HCT116 (cell line): ENCODE results near the gene WDR83. TPM values are rescaled to one million over a fixed set of nuclear protein-coding genes. Genes with fewer than 3 reads are reported as not detected.

Source experiments
- ATAC-seq: fragments of 200-7000 bp; cut with Tn5 transposase; 2 replicates; pipeline ENCODE4 v1.9.1; 2020; ENCODE audit warnings: mild to moderate bottlenecking, moderate library complexity
- BruUV-seq: library from RNA; stranded (reverse); fragments of 400-500 nt; replicated peaks from 2 replicates; lab custom pipeline; 2021; lab: Mats Ljungman, UMichigan
- CTCF ChIA-PET: fragments of 300-600 bp; sonication (Branson Sonifier 250); formaldehyde crosslinking; loops from one replicate; lab custom pipeline; 2021; ENCODE audit warnings: antibody characterized with exemption; lab: Charles Lee
- POLR2A ChIA-PET: fragments of 300-600, 350-600 bp; sonication (Branson Sonifier 250); formaldehyde crosslinking; loops from one replicate; lab custom pipeline; 2021; ENCODE audit warnings: antibody characterized with exemption; lab: Charles Lee
- RAD21 ChIA-PET, 2 experiments: fragments of 300-600 bp; sonication (Branson Sonifier 250); formaldehyde crosslinking; loops; one replicate each; lab custom pipeline; 2023; ENCODE audit warnings: low total read pairs in 2 of 2; ENCODE audit not compliant: uncharacterized antibody in 2 of 2, unreplicated experiment in 2 of 2, low non-redundant PET in 1 of 2; lab: Charles Lee
- DNase-seq: peaks from one replicate; pipeline ENCODE4 v3.0.0-alpha.2; 2010; ENCODE audit warnings: low read depth, low spot score
- H2AFZ ChIP-seq: fragments of 200-600 bp; shearing (Covaris generic), sonication (generic); 2 replicates; pipeline ENCODE4 v1.6.1; 2017; ENCODE audit warnings: low read depth, mixed run types, mixed read lengths, antibody characterized with exemption, low read length; ENCODE audit not compliant: poor library complexity, severe bottlenecking
- H3K27ac ChIP-seq: 2 replicates; pipeline ENCODE4 v1.5.1; 2012; ENCODE audit warnings: low read depth, low read length
- H3K27me3 ChIP-seq: fragments of 200-600 bp; sonication (generic); 2 replicates; pipeline ENCODE4 v1.6.1; 2016; ENCODE audit warnings: mixed run types, low read length, mixed read lengths; ENCODE audit not compliant: insufficient read depth
- H3K36me3 ChIP-seq, 2 experiments: fragments of 200-500 bp in 1 of 2; fragments of 200-600 bp in 1 of 2; sonication (Bioruptor generic) in 1 of 2; sonication (generic) in 1 of 2; 2 replicates each; pipeline versions ENCODE4 v1.5.1 to v1.6.1; 2014 to 2016; ENCODE audit warnings: low read length in 2 of 2, inconsistent platforms in 1 of 2, mixed read lengths in 1 of 2, mixed run types in 1 of 2; ENCODE audit not compliant: insufficient read depth in 2 of 2, control insufficient read depth in 1 of 2
- H3K4me1 ChIP-seq, 2 experiments: fragments of 200-600 bp in 1 of 2; sonication (generic) in 1 of 2; 2 replicates each; pipeline versions ENCODE4 v1.5.1 to v1.6.1; 2012 to 2017; ENCODE audit warnings: low read length in 2 of 2, inconsistent platforms in 1 of 2, mild to moderate bottlenecking in 1 of 2, mixed read lengths in 1 of 2, mixed run types in 1 of 2, moderate library complexity in 1 of 2; ENCODE audit not compliant: insufficient read depth in 2 of 2, control insufficient read depth in 1 of 2
- H3K4me2 ChIP-seq: fragments of 200-600 bp; sonication (generic); 2 replicates; pipeline ENCODE4 v1.6.1; 2017; ENCODE audit warnings: mixed run types, low read length, mixed read lengths
- H3K4me3 ChIP-seq, 2 experiments: fragments of 200-600 bp in 1 of 2; sonication (generic) in 1 of 2; replicated peaks in 1 of 2; 2 replicates each; pipeline ENCODE4 v1.5.1; 2011 to 2016; ENCODE audit warnings: low read length in 2 of 2, control low read depth in 1 of 2, low read depth in 1 of 2, mild to moderate bottlenecking in 1 of 2, mixed read lengths in 1 of 2, mixed run types in 1 of 2
- H3K79me2 ChIP-seq: fragments of 200-600 bp; sonication (generic); 2 replicates; pipeline ENCODE4 v1.6.1; 2017; ENCODE audit warnings: mild to moderate bottlenecking, mixed run types, low read length, moderate library complexity, mixed read lengths; ENCODE audit not compliant: insufficient read depth
- H3K9ac ChIP-seq: fragments of 200-600 bp; sonication (generic); 2 replicates; pipeline ENCODE4 v1.6.1; 2016; ENCODE audit warnings: low read length, mixed read lengths
- H3K9me2 ChIP-seq: fragments of 200-600 bp; sonication (generic), shearing (Covaris generic); 2 replicates; pipeline ENCODE4 v1.6.1; 2017; ENCODE audit warnings: mixed run types, mild to moderate bottlenecking, moderate library complexity; ENCODE audit not compliant: insufficient read depth
- H3K9me3 ChIP-seq, 2 experiments: fragments of 200-500 bp in 1 of 2; fragments of 200-600 bp in 1 of 2; sonication (Bioruptor generic) in 1 of 2; sonication (generic) in 1 of 2; 2 replicates each; pipeline ENCODE4 v1.6.1; 2014 to 2017; ENCODE audit warnings: low read length in 2 of 2, mixed read lengths in 2 of 2, inconsistent platforms in 1 of 2, low read depth in 1 of 2, mild to moderate bottlenecking in 1 of 2, mixed run types in 1 of 2, moderate library complexity in 1 of 2; ENCODE audit not compliant: control insufficient read depth in 1 of 2, insufficient read depth in 1 of 2
- H4K20me1 ChIP-seq: fragments of 200-600 bp; sonication (generic), shearing (Covaris generic); 2 replicates; pipeline ENCODE4 v1.6.1; 2017; ENCODE audit warnings: mixed run types, mild to moderate bottlenecking, moderate library complexity; ENCODE audit not compliant: insufficient read depth
- CBX3 ChIP-seq: IDR thresholded peaks from 2 replicates; pipeline ENCODE4 v1.6.1; 2012; ENCODE audit warnings: low read depth
- EGR1 ChIP-seq: IDR thresholded peaks from 2 replicates; pipeline ENCODE4 v1.6.1; 2012; ENCODE audit warnings: low read depth
- ELF1 ChIP-seq: IDR thresholded peaks from 2 replicates; pipeline ENCODE4 v1.6.1; 2012; ENCODE audit warnings: low read depth, borderline replicate concordance
- JUND ChIP-seq: IDR thresholded peaks from 2 replicates; pipeline ENCODE4 v1.6.1; 2012
- SP1 ChIP-seq: IDR thresholded peaks from 2 replicates; pipeline ENCODE4 v1.6.1; 2012; ENCODE audit warnings: low read depth
- intact Hi-C: fragments of 100-400 bp; cut with micrococcal nuclease; formaldehyde crosslinking; loops from 2 replicates; pipeline ENCODE4 v1.10.0; 2022
- total RNA-seq: library from RNA; stranded (reverse); gene quantifications from one replicate; pipeline ENCODE4 v1.2.1, GENCODE V29; 2021; ENCODE audit not compliant: unreplicated experiment
- TF ChIP-seq, protein P1 (sequence below), 3 experiments: fragments of 200-600 bp in 1 of 3; sonication (generic) in 1 of 3; IDR thresholded peaks in 2 of 3; conservative IDR thresholded peaks in 1 of 3; 2 replicates each; pipeline ENCODE4 v1.5.1; 2012 to 2017; ENCODE audit warnings: low read depth in 2 of 3, low read length in 2 of 3, antibody characterized with exemption in 1 of 3, borderline replicate concordance in 1 of 3, control low read depth in 1 of 3, mild to moderate bottlenecking in 1 of 3, mixed read lengths in 1 of 3, mixed run types in 1 of 3, moderate library complexity in 1 of 3; ENCODE audit not compliant: insufficient read depth in 1 of 3
- TF ChIP-seq, protein P2 (sequence below): IDR thresholded peaks from 2 replicates; pipeline ENCODE4 v1.6.1; 2012; ENCODE audit warnings: low read depth
- TF ChIP-seq, protein P3 (sequence below): IDR thresholded peaks from 2 replicates; pipeline ENCODE4 v1.6.1; 2012

The WDR83 gene
- total RNA-seq, 1 experiment from 2014 or later: 20.1 TPM

DNA sequence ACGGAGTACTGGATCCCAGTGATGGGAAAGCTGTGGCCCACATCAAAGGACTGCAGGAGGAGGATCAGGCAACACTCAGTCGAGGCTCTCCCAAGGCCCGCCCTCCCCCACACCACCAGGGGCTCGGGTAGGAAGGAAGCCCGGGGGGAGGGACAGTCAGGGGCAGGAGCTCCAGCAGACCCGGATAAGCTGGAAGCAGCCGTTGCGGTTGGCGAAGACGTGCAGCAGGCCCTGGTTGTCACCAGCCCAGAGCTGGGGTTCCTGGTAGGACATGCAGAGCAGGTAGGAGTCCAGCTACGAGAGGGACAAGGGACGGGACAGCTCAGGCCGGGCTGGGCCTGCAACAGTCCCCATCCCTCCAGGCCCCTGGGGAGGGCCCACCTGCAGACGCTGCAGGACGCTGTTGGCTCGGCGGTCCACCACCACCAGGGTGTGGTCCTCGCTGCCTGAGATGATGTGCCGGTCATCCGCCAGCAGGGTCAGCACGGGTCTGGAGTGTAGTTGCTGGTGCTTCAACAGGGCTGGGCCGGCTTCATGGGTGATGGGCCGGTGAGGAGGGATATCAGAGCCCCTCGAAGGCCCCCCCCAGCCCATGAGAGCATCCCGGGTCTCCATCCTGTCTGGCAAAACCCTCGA lies 23.1 kb downstream of the WDR83 start:
- H3K27ac ChIP-seq: no peak overlapping the region
- intact Hi-C loops: no loop called here
- no peak overlapping the region for H3K4me3 ChIP-seq
- H3K36me3 ChIP-seq: no peaks in the 10 kb centered on the region; a peak in 1 of 4 replicates
- no peaks in the 10 kb centered on the region for H3K27me3 ChIP-seq
- no peaks in the 10 kb centered on the region for H3K9me2 ChIP-seq
- H3K4me1 ChIP-seq: no peaks in the 10 kb centered on the region
- H2AFZ ChIP-seq: no peak overlapping the region
- CTCF ChIA-PET: no interaction called here
- RAD21 ChIA-PET: no interaction called here
- ATAC-seq (peak; percentile 10; the same call in 1 of the 2 replicates), DNase-seq (no peak)
- no peak for TF ChIP-seq ELF1
- TF ChIP-seq EGR1: no peak
- TF ChIP-seq SP1: no peak
- no peak for TF ChIP-seq JUND
- TF ChIP-seq, protein P1, sequence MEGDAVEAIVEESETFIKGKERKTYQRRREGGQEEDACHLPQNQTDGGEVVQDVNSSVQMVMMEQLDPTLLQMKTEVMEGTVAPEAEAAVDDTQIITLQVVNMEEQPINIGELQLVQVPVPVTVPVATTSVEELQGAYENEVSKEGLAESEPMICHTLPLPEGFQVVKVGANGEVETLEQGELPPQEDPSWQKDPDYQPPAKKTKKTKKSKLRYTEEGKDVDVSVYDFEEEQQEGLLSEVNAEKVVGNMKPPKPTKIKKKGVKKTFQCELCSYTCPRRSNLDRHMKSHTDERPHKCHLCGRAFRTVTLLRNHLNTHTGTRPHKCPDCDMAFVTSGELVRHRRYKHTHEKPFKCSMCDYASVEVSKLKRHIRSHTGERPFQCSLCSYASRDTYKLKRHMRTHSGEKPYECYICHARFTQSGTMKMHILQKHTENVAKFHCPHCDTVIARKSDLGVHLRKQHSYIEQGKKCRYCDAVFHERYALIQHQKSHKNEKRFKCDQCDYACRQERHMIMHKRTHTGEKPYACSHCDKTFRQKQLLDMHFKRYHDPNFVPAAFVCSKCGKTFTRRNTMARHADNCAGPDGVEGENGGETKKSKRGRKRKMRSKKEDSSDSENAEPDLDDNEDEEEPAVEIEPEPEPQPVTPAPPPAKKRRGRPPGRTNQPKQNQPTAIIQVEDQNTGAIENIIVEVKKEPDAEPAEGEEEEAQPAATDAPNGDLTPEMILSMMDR (IDR thresholded peaks at IDR 0.05 in 2 of 3, conservative IDR thresholded peaks at IDR 0.05 in 1 of 3; ENCODE audit: borderline replicate concordance in 1 of 3, insufficient read depth in 1 of 3, low read depth in 2 of 3, low read length in 2 of 3): no peak
- TF ChIP-seq, protein P2, sequence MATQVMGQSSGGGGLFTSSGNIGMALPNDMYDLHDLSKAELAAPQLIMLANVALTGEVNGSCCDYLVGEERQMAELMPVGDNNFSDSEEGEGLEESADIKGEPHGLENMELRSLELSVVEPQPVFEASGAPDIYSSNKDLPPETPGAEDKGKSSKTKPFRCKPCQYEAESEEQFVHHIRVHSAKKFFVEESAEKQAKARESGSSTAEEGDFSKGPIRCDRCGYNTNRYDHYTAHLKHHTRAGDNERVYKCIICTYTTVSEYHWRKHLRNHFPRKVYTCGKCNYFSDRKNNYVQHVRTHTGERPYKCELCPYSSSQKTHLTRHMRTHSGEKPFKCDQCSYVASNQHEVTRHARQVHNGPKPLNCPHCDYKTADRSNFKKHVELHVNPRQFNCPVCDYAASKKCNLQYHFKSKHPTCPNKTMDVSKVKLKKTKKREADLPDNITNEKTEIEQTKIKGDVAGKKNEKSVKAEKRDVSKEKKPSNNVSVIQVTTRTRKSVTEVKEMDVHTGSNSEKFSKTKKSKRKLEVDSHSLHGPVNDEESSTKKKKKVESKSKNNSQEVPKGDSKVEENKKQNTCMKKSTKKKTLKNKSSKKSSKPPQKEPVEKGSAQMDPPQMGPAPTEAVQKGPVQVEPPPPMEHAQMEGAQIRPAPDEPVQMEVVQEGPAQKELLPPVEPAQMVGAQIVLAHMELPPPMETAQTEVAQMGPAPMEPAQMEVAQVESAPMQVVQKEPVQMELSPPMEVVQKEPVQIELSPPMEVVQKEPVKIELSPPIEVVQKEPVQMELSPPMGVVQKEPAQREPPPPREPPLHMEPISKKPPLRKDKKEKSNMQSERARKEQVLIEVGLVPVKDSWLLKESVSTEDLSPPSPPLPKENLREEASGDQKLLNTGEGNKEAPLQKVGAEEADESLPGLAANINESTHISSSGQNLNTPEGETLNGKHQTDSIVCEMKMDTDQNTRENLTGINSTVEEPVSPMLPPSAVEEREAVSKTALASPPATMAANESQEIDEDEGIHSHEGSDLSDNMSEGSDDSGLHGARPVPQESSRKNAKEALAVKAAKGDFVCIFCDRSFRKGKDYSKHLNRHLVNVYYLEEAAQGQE: no peak
- TF ChIP-seq, protein P3, sequence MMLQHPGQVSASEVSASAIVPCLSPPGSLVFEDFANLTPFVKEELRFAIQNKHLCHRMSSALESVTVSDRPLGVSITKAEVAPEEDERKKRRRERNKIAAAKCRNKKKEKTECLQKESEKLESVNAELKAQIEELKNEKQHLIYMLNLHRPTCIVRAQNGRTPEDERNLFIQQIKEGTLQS: no peak
- TF ChIP-seq CBX3: no peak
- H3K9ac ChIP-seq: no peak overlapping the region
- no peaks in the 10 kb centered on the region for H4K20me1 ChIP-seq
- POLR2A ChIA-PET: no interaction called here
- H3K79me2 ChIP-seq: no peaks in the 10 kb centered on the region
- BruUV-seq: no TSS peak
- H3K9me3 ChIP-seq: no peaks in the 10 kb centered on the region
- H3K4me2 ChIP-seq: no peak overlapping the region
